Prostate gland (tissue), 2 donors: ENCODE data around the gene KLHL36. TPM values are rescaled to one million over a fixed set of nuclear protein-coding genes. Genes with fewer than 3 reads are reported as not detected.

Source experiments
- DNase-seq: peaks from one replicate; pipeline ENCODE4 v3.0.0-alpha.2; 2019; ENCODE audit warnings: low spot score
- H3K27ac ChIP-seq, 2 donors: fragments of 200-600 bp; sonication (generic); 2 replicates each; pipeline ENCODE4 v1.5.1; 2017 to 2019
- H3K27me3 ChIP-seq: fragments of 200-600 bp; sonication (generic); replicated peaks from 2 replicates; pipeline ENCODE4 v1.5.1; 2019; ENCODE audit not compliant: insufficient read depth
- H3K36me3 ChIP-seq, 2 donors: fragments of 200-600 bp; sonication (generic); 1 replicate in 1 of 2; 2 replicates in 1 of 2; pipeline versions ENCODE4 v1.5.1 to v1.8.1; 2017 to 2019
- H3K4me1 ChIP-seq: fragments of 200-600 bp; sonication (generic); replicated peaks from 2 replicates; pipeline ENCODE4 v1.5.1; 2019
- H3K4me3 ChIP-seq, 2 donors: fragments of 200-600 bp; sonication (generic); 2 replicates each; pipeline ENCODE4 v1.5.1; 2017 to 2019
- H3K9me3 ChIP-seq: fragments of 200-600 bp; sonication (generic); 2 replicates; pipeline ENCODE4 v1.5.1; 2017
- POLR2A ChIP-seq: fragments of 450-650 bp; IDR thresholded peaks from one replicate; pipeline ENCODE4 v1.6.1; 2016; ENCODE audit warnings: antibody characterized with exemption, mild to moderate bottlenecking
- POLR2AphosphoS5 ChIP-seq: sonication (generic); formaldehyde crosslinking; IDR thresholded peaks from one replicate; pipeline ENCODE4 v1.6.1; 2017; ENCODE audit warnings: antibody characterized with exemption
- WGBS: methylation state at CpG from one replicate; pipeline ENCODE4 v1.1.5; 2018; 5-methylcytosine and 5-hydroxymethylcytosine counted together
- intact Hi-C: fragments of 100-400 bp; cut with DNase I; formaldehyde crosslinking; loops from one replicate; pipeline ENCODE4 v1.14.2; 2022
- total RNA-seq, 2 donors: library from RNA; depleted of rRNA; stranded (reverse); fragments of >200 nt; gene quantifications; one replicate each; pipeline ENCODE4 v1.1.0, GENCODE V29; 2016
- TF ChIP-seq, protein P1 (sequence below), 4 experiments: fragments of 200-600 bp in 2 of 4; fragments of 450-650 bp in 2 of 4; sonication (generic) in 2 of 4; IDR thresholded peaks; 1 replicate in 3 of 4; 2 replicates in 1 of 4; pipeline ENCODE4 v1.5.1; 2016 to 2019; ENCODE audit warnings: antibody characterized with exemption in 4 of 4, mild to moderate bottlenecking in 2 of 4, moderate library complexity in 2 of 4

Gene KLHL36
- total RNA-seq, 2 donors from 2014 or later = 57.1 to 106 TPM

DNA sequence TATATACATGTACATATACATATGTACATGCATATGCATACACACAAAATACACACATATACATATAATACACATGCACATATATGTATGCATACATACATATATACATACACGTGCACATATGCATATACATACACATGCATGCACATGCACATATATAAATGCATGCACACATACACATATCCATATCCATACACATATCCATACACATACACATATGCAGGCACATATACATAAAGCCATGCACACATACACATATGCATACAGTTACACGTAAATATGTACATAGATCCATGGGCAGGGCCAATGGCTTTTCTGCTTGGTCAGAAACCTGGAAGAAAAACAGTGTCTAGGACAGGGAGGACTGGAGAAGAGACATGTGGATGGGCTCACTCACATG is 27.6 kb downstream of the KLHL36 start:
- WGBS = 88% methylated on average over 2 of the region's 2 CpGs
- Histone ChIP-seq H3K4me3 (no peak overlapping the region), H3K27ac (no peak overlapping the region), H3K27me3 (no peaks in the 10 kb centered on the region), H3K36me3 (no peaks in the 10 kb centered on the region), H3K4me1 (no peaks in the 10 kb centered on the region), H3K9me3 (no peaks in the 10 kb centered on the region)
- no peak for DNase-seq
- TF ChIP-seq POLR2A (no peak), POLR2AphosphoS5 (no peak)
- TF ChIP-seq, protein P1, sequence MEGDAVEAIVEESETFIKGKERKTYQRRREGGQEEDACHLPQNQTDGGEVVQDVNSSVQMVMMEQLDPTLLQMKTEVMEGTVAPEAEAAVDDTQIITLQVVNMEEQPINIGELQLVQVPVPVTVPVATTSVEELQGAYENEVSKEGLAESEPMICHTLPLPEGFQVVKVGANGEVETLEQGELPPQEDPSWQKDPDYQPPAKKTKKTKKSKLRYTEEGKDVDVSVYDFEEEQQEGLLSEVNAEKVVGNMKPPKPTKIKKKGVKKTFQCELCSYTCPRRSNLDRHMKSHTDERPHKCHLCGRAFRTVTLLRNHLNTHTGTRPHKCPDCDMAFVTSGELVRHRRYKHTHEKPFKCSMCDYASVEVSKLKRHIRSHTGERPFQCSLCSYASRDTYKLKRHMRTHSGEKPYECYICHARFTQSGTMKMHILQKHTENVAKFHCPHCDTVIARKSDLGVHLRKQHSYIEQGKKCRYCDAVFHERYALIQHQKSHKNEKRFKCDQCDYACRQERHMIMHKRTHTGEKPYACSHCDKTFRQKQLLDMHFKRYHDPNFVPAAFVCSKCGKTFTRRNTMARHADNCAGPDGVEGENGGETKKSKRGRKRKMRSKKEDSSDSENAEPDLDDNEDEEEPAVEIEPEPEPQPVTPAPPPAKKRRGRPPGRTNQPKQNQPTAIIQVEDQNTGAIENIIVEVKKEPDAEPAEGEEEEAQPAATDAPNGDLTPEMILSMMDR (IDR thresholded peaks at IDR 0.05) = no peak
- intact Hi-C loops = no loop called here

DNA sequence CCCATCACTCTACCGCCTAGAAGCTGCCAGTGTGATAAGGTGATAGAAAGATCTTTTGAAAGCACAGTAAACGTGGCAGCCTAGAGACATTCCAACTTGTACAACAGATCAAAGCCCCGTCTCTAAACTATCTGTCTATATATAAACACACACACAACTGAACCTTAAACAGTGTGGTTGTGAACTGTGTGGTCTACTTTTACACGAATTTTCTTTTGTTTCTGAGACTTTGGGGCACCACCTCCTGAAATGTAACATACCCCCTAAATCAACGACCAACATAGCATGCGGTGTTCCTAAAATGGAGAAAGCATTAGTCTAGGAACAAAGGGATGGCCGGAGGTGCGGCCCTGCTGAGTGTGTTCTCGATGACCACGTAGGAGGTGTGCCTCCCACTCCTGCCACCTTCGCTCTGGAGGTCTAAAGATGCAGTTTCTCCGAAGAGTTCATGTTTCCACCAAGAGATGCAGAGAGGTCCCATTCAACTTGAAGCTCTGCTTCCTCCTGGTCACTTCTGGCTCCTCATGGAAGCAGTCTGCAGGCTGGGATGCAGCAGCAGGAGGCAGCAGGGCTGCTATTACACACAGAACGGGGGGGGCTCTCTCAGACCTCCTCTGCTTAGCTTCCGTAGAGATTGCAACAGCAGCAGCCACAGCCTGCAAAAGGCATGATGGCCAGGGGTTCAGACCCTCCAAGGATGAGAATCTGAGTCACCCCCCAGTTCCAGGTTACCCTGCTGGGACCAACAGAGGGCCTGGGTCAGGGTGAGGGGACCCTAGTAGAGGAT is 28.9 kb downstream of the KLHL36 start:
- Histone ChIP-seq H3K27me3 (no peaks in the 10 kb centered on the region), H3K36me3 (no peaks in the 10 kb centered on the region), H3K27ac (no peak overlapping the region), H3K9me3 (no peaks in the 10 kb centered on the region), H3K4me1 (no peaks in the 10 kb centered on the region), H3K4me3 (no peak overlapping the region)
- TF ChIP-seq POLR2A = no peak
- no peak for TF ChIP-seq POLR2AphosphoS5
- TF ChIP-seq, protein P1 (IDR thresholded peaks at IDR 0.05) = no peak
- intact Hi-C loops = no loop called here
- 75% methylated on average over 14 of the region's 14 CpGs for WGBS
- DNase-seq = no peak

DNA sequence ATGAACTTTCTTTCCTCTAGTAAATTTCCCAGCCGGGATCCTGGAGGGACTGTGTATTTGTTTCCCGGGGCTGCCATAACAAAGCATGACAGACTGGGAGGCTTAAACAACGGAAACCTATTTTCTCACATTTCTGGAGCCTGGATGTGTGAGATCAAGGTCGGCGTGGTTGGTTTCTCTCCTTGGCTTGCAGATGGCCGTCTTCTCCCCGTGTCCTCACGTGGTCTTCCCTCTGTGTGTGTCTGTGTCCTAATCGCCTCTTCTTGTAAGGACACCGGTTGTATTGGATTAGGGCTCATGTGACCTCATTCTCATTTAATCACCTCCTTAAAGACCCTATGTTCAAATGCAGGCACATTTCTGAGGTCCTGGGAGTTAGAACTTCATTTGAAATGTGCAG is 29.5 kb downstream of the KLHL36 start:
- H3K27ac ChIP-seq = no peak overlapping the region
- no peak for DNase-seq
- H3K36me3 ChIP-seq = no peaks in the 10 kb centered on the region
- H3K27me3 ChIP-seq = no peaks in the 10 kb centered on the region
- H3K4me1 ChIP-seq = no peaks in the 10 kb centered on the region
- intact Hi-C loops = no loop called here
- WGBS = 70% methylated on average over 10 of the region's 10 CpGs
- TF ChIP-seq POLR2A = no peak
- TF ChIP-seq, protein P1 (IDR thresholded peaks at IDR 0.05) = no peak
- no peak for TF ChIP-seq POLR2AphosphoS5
- H3K9me3 ChIP-seq = no peaks in the 10 kb centered on the region
- H3K4me3 ChIP-seq = no peak overlapping the region

DNA sequence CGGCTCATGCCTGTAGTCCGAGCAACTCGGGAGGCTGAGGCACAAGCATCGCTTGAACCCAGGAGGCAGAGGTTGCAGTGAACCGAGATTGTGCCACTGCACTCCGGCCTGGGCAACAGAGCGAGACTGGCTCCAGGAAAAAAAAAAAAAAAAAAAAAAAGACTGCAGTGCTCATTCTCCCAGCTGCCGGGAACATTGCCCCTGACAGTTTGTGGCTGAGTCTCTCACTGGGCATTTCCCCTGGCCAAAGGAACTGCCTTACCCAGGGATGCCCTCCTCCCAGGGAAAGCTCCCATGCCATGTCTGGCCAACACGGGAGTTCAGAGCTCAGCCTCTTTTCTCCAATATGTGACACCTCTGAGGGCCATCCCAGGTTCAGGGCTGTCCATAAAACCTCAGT is 30.2 kb downstream of the KLHL36 start:
- WGBS = 90% methylated on average over 9 of the region's 9 CpGs
- no peaks in the 10 kb centered on the region for H3K36me3 ChIP-seq
- no peak overlapping the region for H3K4me3 ChIP-seq
- no peak for TF ChIP-seq POLR2AphosphoS5
- TF ChIP-seq POLR2A = no peak
- TF ChIP-seq, protein P1 (IDR thresholded peaks at IDR 0.05) = no peak
- no peak for DNase-seq
- intact Hi-C loops = no loop called here
- no peaks in the 10 kb centered on the region for H3K4me1 ChIP-seq
- no peaks in the 10 kb centered on the region for H3K27me3 ChIP-seq
- no peaks in the 10 kb centered on the region for H3K9me3 ChIP-seq
- H3K27ac ChIP-seq = no peak overlapping the region
